LNCAP (cell line): ENCODE results near the gene MALAT1.

Source experiments
- TF ChIP-seq, protein P1 (sequence below): fragments of 450-650 bp; IDR thresholded peaks from 2 replicates; pipeline ENCODE4 v1.5.1; 2017; ENCODE audit warnings: mild to moderate bottlenecking

MALAT1 gene

DNA sequence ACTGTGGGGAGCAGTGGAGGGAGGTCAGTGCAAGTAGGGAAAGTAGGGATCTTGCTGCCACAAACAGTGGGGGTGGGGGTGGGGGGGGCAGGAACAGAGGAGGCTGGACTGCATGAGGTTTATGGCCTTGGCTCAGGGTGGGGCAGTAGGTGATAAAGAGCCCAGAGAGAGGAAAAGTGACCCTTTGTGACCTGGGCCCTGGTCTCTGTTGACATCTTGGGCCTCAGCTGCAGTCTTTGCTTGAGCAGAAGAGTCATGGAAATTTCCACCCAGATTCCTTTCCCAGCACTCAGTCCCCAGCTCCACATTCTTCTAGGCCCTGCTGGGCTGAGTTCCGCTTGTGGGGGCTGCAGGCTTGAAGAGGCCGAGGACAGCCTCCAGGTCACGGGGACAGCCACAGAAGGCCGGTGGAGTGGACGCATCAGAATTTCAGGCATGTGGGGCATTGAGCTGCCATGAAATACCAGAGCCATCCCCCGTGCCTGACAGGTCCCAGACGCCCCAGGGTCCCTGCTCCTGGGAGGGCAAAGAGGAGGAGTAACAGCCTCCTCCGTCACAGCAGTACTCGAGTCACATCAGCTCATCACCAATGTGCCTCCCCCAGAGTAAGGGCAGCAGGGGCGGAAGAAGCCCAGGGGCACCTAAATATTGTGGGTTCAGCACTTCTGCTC lies 9.7 kb upstream of the MALAT1 start:
- TF ChIP-seq, protein P1, sequence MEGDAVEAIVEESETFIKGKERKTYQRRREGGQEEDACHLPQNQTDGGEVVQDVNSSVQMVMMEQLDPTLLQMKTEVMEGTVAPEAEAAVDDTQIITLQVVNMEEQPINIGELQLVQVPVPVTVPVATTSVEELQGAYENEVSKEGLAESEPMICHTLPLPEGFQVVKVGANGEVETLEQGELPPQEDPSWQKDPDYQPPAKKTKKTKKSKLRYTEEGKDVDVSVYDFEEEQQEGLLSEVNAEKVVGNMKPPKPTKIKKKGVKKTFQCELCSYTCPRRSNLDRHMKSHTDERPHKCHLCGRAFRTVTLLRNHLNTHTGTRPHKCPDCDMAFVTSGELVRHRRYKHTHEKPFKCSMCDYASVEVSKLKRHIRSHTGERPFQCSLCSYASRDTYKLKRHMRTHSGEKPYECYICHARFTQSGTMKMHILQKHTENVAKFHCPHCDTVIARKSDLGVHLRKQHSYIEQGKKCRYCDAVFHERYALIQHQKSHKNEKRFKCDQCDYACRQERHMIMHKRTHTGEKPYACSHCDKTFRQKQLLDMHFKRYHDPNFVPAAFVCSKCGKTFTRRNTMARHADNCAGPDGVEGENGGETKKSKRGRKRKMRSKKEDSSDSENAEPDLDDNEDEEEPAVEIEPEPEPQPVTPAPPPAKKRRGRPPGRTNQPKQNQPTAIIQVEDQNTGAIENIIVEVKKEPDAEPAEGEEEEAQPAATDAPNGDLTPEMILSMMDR = no peak

DNA sequence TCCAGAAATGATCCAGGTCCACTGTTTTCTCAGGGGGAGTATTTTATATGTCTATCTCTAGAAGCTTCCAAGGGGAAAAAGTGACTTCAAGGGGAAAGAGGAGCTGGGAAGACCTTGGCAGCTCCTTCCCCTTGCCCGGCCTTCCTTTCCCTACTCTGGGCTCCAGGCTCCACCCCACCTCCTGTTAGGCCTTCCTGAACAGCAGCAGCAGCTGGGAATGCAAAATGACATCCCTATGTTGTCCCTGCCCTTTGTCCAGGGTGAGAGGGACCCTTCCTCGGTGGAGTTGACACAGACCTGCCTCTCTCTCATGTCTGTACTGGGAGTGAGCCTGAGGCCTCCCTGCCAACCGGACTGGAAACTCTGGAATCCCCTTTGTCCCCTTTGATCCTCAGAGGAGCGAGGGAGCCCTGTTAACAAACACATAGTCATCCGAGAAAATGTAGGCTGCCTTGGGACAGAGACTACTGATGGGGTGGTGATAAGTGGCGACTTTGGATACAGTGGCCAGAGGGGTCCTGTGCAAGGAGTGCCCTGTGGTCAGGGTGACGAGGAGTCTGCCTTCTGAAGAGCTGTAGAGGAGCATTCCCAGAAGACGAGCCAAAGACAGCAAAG lies 9.0 kb upstream of the MALAT1 start:
- TF ChIP-seq, protein P1 = no peak

DNA sequence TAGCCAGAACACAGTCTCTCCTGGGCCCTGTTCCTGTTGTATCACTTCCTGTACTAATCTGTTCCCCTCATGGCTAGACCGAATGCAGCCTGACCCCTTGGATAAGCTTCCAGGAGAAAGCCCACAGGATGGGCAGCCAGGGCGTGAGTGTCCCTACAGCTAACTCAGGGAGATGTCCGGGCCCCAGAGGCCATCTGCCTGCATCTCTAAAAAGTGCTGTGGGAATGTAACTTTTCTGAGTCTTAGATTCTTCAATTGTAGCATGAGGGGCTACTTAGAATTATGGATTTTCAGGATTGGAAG lies 7.7 kb upstream of the MALAT1 start:
- TF ChIP-seq, protein P1 = no peak

DNA sequence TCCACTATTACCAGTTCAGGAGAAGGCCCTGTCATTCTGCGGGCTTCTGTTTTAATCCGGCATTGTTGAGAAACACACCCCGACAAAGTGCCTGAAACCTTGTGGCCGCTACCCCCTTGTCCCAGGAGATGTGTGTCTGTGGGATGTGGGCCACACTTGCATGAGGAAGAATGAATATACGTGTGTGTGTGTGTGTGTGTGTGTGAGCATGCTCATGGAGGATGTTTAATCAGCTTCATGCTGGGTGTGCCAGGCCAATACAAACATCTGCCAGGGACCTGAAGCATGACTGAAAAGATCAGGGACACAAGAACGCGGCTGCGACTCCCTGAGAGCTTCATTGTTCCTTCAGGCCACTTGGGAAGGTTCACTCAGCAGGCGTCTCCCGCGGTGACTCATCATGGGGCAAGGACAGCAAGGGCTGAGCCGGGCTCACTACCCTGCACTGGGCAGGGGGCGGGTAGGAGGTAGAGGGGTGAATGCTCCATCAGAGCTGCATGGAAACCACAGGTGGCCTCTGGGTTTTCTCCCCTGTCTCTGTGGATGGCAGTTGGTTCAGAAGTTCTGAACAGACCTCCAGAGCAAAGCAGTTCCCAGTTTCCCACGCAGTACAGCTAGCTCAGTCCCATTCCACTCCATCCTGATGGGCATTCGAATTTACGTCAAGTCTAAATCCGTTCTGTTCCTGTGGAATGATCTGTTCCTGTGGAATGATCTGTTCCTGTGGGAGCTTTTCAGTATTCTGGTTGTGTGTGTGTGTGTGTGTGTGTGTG lies 7.0 kb upstream of the MALAT1 start:
- TF ChIP-seq, protein P1 = no peak

DNA sequence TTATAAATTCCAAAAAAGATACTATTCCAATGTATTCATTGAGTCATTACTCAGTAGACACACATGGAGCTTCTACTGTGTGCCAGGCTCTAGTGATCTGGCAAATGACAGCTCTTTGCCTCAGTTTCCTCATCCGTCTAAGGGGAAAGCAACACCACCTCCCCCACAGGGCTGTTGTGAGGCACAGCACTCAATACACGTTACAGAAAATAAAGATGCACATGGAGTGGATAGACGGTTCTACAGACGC lies 6.5 kb upstream of the MALAT1 start:
- TF ChIP-seq, protein P1 = no peak

DNA sequence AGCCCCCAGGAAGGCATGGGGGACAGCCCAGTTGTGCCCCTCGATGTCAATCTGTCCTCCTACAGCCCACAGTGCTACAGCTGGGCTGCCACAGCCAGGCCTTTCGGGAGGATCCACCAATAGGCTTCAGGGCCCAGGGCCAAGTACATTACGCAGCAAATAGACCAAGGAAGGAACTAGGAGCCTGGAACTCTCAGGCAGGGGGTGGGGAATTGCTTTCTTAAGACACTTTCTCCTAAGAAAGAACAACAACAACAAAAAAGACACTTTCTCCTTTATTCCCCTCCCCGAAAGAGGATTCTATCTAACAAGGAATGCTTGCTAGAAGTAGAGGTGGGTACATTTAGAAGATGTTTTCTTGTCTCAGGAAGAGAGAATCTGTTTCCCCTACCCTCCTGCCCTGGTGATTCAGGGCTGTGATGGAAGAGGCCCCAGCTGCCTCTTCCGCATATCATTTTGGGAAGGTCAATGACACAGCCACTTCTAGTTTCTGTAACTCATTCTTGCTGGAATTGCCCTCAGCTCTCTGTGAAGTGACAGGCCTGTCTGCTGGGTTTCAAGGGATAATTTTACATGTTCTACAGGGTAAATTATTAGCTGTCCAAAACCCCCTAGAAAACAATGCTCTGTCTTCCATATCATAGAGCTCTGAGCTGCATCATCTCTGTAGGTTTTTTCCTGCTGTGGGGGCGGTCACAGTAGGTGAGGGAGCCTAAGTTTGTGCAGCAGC lies 6.0 kb upstream of the MALAT1 start:
- TF ChIP-seq, protein P1 = no peak

DNA sequence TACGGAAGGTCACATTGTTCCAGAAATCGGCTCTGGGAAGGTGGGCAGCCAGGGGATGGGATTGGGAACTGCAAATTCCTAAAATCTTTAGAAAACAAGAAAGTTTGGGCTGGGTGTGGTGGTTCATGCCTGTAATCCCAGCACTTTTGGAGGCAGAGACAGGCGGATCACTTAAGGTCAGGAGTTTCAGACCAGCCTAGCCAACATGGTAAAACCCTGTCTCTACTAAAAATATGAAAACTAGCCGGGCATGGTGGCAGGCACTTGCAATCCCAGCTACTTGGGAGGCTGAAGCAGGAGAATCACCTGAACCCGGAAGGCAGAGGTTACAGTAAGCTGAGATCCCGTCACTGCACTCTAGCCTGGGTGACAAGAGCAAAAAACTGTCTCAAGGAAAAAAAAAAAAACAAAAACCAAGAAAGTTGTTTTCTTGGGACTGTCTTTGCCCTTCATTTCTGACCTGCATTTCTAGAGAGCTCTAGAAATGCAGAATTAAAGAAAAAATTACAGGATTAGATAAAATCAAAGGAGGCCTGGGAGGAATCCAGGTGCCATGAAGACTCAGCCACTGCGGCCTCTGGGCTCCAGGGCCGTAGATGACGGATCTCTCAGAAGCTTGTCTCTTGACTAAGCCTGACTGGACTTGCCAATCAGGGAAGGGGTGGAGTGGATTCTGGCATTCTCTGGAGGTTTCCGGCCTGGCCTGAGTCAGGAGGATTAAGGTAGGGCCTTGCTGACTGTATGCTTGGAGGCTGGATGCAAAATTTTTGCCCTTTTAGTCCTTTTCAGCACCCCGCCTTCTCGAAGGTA lies 5.3 kb upstream of the MALAT1 start:
- TF ChIP-seq, protein P1 = no peak
